Tibial nerve (tissue), 4 donors: Measurements from ENCODE around the gene NASP. TPM values are rescaled to one million over a fixed set of nuclear protein-coding genes. Genes with fewer than 3 reads are reported as not detected.

ENCODE experiments used
- DNase-seq, 2 donors: peaks; one replicate each; pipeline ENCODE4 v3.0.0-alpha.2; 2019; ENCODE audit warnings: low spot score in 2 of 2
- H3K27ac ChIP-seq, 4 donors: fragments of 200-600 bp; sonication (generic) in 3 of 4; one replicate each; pipeline ENCODE4 v1.5.1; 2017 to 2019; ENCODE audit warnings: mild to moderate bottlenecking in 1 of 4
- H3K27me3 ChIP-seq, 2 donors: fragments of 200-600 bp; sonication (generic) in 1 of 2; one replicate each; pipeline versions ENCODE4 v1.5.1 to v1.6.0; 2017 to 2019
- H3K36me3 ChIP-seq, 3 donors: fragments of 200-600 bp; sonication (generic); one replicate each; pipeline ENCODE4 v1.5.1; 2018 to 2019
- H3K4me1 ChIP-seq, 4 donors: fragments of 200-600 bp; sonication (generic) in 3 of 4; one replicate each; pipeline ENCODE4 v1.5.1; 2017 to 2019
- H3K4me3 ChIP-seq, 4 donors: fragments of 200-600 bp; sonication (generic) in 3 of 4; one replicate each; pipeline ENCODE4 v1.5.1; 2017 to 2019; ENCODE audit warnings: mild to moderate bottlenecking in 1 of 4, moderate library complexity in 1 of 4
- H3K9me3 ChIP-seq, 4 donors: fragments of 200-600 bp; sonication (generic) in 3 of 4; one replicate each; pipeline ENCODE4 v1.5.1; 2017 to 2019
- CTCF ChIP-seq, 5 experiments: fragments of 200-600 bp in 3 of 5; fragments of 450-650 bp in 2 of 5; sonication (generic) in 3 of 5; IDR thresholded peaks; one replicate each; pipeline ENCODE4 v1.5.1; 2016 to 2019; ENCODE audit warnings: antibody characterized with exemption in 5 of 5, mild to moderate bottlenecking in 3 of 5, moderate library complexity in 2 of 5
- EP300 ChIP-seq, 2 donors: sonication (generic); formaldehyde crosslinking; IDR thresholded peaks; one replicate each; pipeline ENCODE4 v1.6.1; 2017; ENCODE audit warnings: antibody characterized with exemption in 2 of 2, mild to moderate bottlenecking in 1 of 2
- POLR2A ChIP-seq, 2 donors: fragments of 450-650 bp; IDR thresholded peaks; one replicate each; pipeline ENCODE4 v1.6.1; 2017; ENCODE audit warnings: antibody characterized with exemption in 2 of 2, mild to moderate bottlenecking in 2 of 2, moderate library complexity in 2 of 2
- WGBS, 2 donors: methylation state at CpG; one replicate each; pipeline ENCODE4 v1.1.5; 2018; 5-methylcytosine and 5-hydroxymethylcytosine counted together
- small RNA-seq: library from RNA; depleted of rRNA; stranded (forward); fragments of <200 nt; gene quantifications from one replicate; pipeline ENCODE3, GENCODE V24; 2016
- total RNA-seq, 4 donors: library from RNA; depleted of rRNA; stranded (reverse); fragments of >200 nt; gene quantifications; one replicate each; pipeline ENCODE4 v1.1.0, GENCODE V29; 2016

The NASP gene
- total RNA-seq, 4 donors from 2014 or later = 71.2 to 105 (median 80.6) TPM

- Histone ChIP-seq H3K27ac (no peak overlapping the region), H3K4me1 (no peaks in the 10 kb centered on the region), H3K4me3 (no peak overlapping the region), H3K9me3 (no peaks in the 10 kb centered on the region), H3K27me3 (no peaks in the 10 kb centered on the region), H3K36me3 (peaks cover 0 to 63% (median 37%) of the 10 kb centered on the region in 3 donors)
- TF ChIP-seq POLR2A (IDR thresholded peaks at IDR 0.05) (no peak), EP300 (IDR thresholded peaks at IDR 0.05) (no peak), CTCF (IDR thresholded peaks at IDR 0.05) (no peak)
- no peak for DNase-seq
- 95 to 100% methylated on average over 2 of the region's 2 CpGs for WGBS, 2 donors
These were observed 75.4 kb downstream of the NASP start for GRCh38 chr1:45659222-45659621.

GRCh38 chr1:45660336-45660735 is 76.5 kb downstream of the NASP start:
- H3K4me3 ChIP-seq = no peak overlapping the region
- no peaks in the 10 kb centered on the region for H3K9me3 ChIP-seq
- no peak for DNase-seq
- WGBS, 2 donors = 58 to 69% methylated on average over 2 of the region's 2 CpGs
- TF ChIP-seq CTCF (IDR thresholded peaks at IDR 0.05) (no peak), POLR2A (IDR thresholded peaks at IDR 0.05) (no peak), EP300 (IDR thresholded peaks at IDR 0.05) (no peak)
- no peaks in the 10 kb centered on the region for H3K27me3 ChIP-seq
- no peaks in the 10 kb centered on the region for H3K4me1 ChIP-seq
- peaks cover 0 to 52% (median 27%) of the 10 kb centered on the region in 3 donors for H3K36me3 ChIP-seq
- no peak overlapping the region for H3K27ac ChIP-seq

- no peaks in the 10 kb centered on the region for H3K36me3 ChIP-seq
- no peaks in the 10 kb centered on the region for H3K27me3 ChIP-seq
- H3K27ac ChIP-seq = no peak overlapping the region
- 78% methylated on average over 2 of the region's 2 CpGs for WGBS, 2 donors
- DNase-seq = no peak
- H3K9me3 ChIP-seq = no peaks in the 10 kb centered on the region
- no peak overlapping the region for H3K4me3 ChIP-seq
- TF ChIP-seq POLR2A (IDR thresholded peaks at IDR 0.05) = no peak
- no peak for TF ChIP-seq CTCF (IDR thresholded peaks at IDR 0.05)
- TF ChIP-seq EP300 (IDR thresholded peaks at IDR 0.05) = no peak
- peaks cover 0 to 39% (median 3%) of the 10 kb centered on the region in 4 donors for H3K4me1 ChIP-seq
These were observed 83.0 kb downstream of the NASP start for GRCh38 chr1:45666836-45667235.

- Histone ChIP-seq H3K9me3 (no peaks in the 10 kb centered on the region), H3K27me3 (no peaks in the 10 kb centered on the region), H3K4me1 (peaks cover 0 to 45% (median 3%) of the 10 kb centered on the region in 4 donors), H3K36me3 (no peaks in the 10 kb centered on the region), H3K27ac (no peak overlapping the region), H3K4me3 (no peak overlapping the region)
- TF ChIP-seq EP300 (IDR thresholded peaks at IDR 0.05) (no peak), CTCF (IDR thresholded peaks at IDR 0.05) (no peak), POLR2A (IDR thresholded peaks at IDR 0.05) (no peak)
- WGBS, 2 donors = 86 to 95% methylated on average over 8 of the region's 8 CpGs
- DNase-seq = no peak
These were observed 83.7 kb downstream of the NASP start for GRCh38 chr1:45667321-45668111.

Small RNA genes lying within 50 kb of the gene (small RNA-seq; reads per million reads assigned to genes)
- gene AL355480.1 = not detected
- not detected for gene AL355480.2
- not detected for gene AL355480.3
- not detected for gene AL355480.4

Other genes with a start within 250 kb of the NASP start
- 10 to 100 TPM in 2 of 4 donors, 1 to 10 TPM in 2; 7.4 to 16.7 (median 12.3) TPM for gene TOE1, start 243.9 kb upstream of the NASP start, total RNA-seq
- 10 to 100 TPM; 34.7 to 62.2 (median 46.0) TPM for gene MUTYH, start 243.6 kb upstream of the NASP start, total RNA-seq
- gene TESK2, start 92.9 kb upstream of the NASP start, total RNA-seq = 10 to 100 TPM in 1 of 4 donors, 1 to 10 TPM in 3; 3.9 to 11.7 (median 8.5) TPM
- 1 to 10 TPM in 2 of 4 donors, under 1 TPM in 1, not detected in 1; 0.42 to 2.9 (median 1.1) TPM for gene CCDC163, start 84.0 kb upstream of the NASP start, total RNA-seq
- gene MMACHC, start 83.7 kb upstream of the NASP start, total RNA-seq = 1 to 10 TPM; 3.6 to 4.2 (median 4.0) TPM
- 100 to 1,000 TPM; 160 to 225 (median 203) TPM for gene PRDX1, start 62.2 kb upstream of the NASP start, total RNA-seq
- 10 to 100 TPM; 53.1 to 69.5 (median 63.5) TPM for gene AKR1A1, start 33.2 kb upstream of the NASP start, total RNA-seq
- 1 to 10 TPM in 3 of 4 donors, under 1 TPM in 1; 0.44 to 5.9 (median 4.3) TPM for gene CCDC17, start 40.0 kb downstream of the NASP start, total RNA-seq
- gene GPBP1L1, start 102.5 kb downstream of the NASP start, total RNA-seq = 100 to 1,000 TPM; 107 to 148 (median 128) TPM
- 10 to 100 TPM; 10.2 to 28.6 (median 15.4) TPM for gene TMEM69, start 104.1 kb downstream of the NASP start, total RNA-seq
- 10 to 100 TPM in 3 of 4 donors, 1 to 10 TPM in 1; 8.4 to 15.3 (median 13.9) TPM for gene IPP, start 166.6 kb downstream of the NASP start, total RNA-seq
- gene MAST2, start 219.6 kb downstream of the NASP start, total RNA-seq = 100 to 1,000 TPM in 1 of 4 donors, 10 to 100 TPM in 3; 38.0 to 122 (median 57.1) TPM